ENCODE results near the gene DEXI. TPM values are rescaled to one million over a fixed set of nuclear protein-coding genes. Genes with fewer than 3 reads are reported as not detected.

DEXI gene
- total and polyA plus RNA-seq, 2 of the 13 experiments (the other 11 are each of a cell fraction or from before 2014, with no cell fraction given) = 51.5 to 70.4 TPM

GRCh38 chr16:10941127-10941933, 938 bp downstream of the DEXI start (continued):
- TF ChIP-seq HNF1A (IDR thresholded peaks at IDR 0.05; ENCODE audit: low read depth) (no peak), HNF1A (CRISPR knock-in tag; IDR thresholded peaks at IDR 0.05; ENCODE audit: borderline replicate concordance) (no peak), PITX1 (CRISPR knock-in tag; IDR thresholded peaks at IDR 0.05) (no peak), ZSCAN20 (CRISPR knock-in tag; IDR thresholded peaks at IDR 0.05; ENCODE audit: borderline replicate concordance) (no peak), ZNF580 (CRISPR knock-in tag; IDR thresholded peaks at IDR 0.05; ENCODE audit: borderline replicate concordance, low read depth) (no peak), CBX2 (IDR thresholded peaks at IDR 0.05; ENCODE audit: low read depth, low read length) (no peak), CBX2 (CRISPR knock-in tag; IDR thresholded peaks at IDR 0.05; ENCODE audit: low read depth) (no peak), E2F2 (CRISPR knock-in tag; IDR thresholded peaks at IDR 0.05; ENCODE audit: borderline replicate concordance) (0 out of 2 replicates have a peak, but pooled peaks have one; percentile 54), ZMYM2 (CRISPR knock-in tag; IDR thresholded peaks at IDR 0.05) (no peak), DR1 (CRISPR knock-in tag; IDR thresholded peaks at IDR 0.05) (no peak), NFRKB (IDR thresholded peaks at IDR 0.05) (no peak), ZBTB38 (CRISPR knock-in tag; IDR thresholded peaks at IDR 0.05) (no peak), ZNF83 (CRISPR knock-in tag; IDR thresholded peaks at IDR 0.05; ENCODE audit: borderline replicate concordance) (no peak), RFXANK (CRISPR knock-in tag; IDR thresholded peaks at IDR 0.05) (no peak), NPAS2 (CRISPR knock-in tag; IDR thresholded peaks at IDR 0.05; ENCODE audit: borderline replicate concordance) (no peak), KLF16 (CRISPR knock-in tag; IDR thresholded peaks at IDR 0.05) (no peak), ZXDC (CRISPR knock-in tag; IDR thresholded peaks at IDR 0.05) (no peak), ZNF335 (CRISPR knock-in tag; IDR thresholded peaks at IDR 0.05) (no peak), DMTF1 (CRISPR knock-in tag; IDR thresholded peaks at IDR 0.05) (no peak), IRF2 (CRISPR knock-in tag; IDR thresholded peaks at IDR 0.05) (no peak)
